Upper lobe of left lung (tissue), 4 donors: Measurements from ENCODE around the gene PIGBOS1.
"Not testable (repeated sequence)": the region's sequence is repeated elsewhere in the genome, so short reads cannot be mapped to it uniquely, and the experiment has no call there.

Experiments
- EP300 ChIP-seq, 4 donors: sonication (generic); formaldehyde crosslinking; IDR thresholded peaks; one replicate each; pipeline ENCODE4 v1.5.1; 2017; ENCODE audit warnings: antibody characterized with exemption in 4 of 4, control low read depth in 2 of 4
- POLR2A ChIP-seq, 4 donors: fragments of 450-650 bp; IDR thresholded peaks; one replicate each; pipeline ENCODE4 v1.5.1; 2016 to 2017; ENCODE audit warnings: antibody characterized with exemption in 4 of 4, mild to moderate bottlenecking in 2 of 4
- POLR2AphosphoS5 ChIP-seq, 2 donors: sonication (generic); formaldehyde crosslinking; IDR thresholded peaks; one replicate each; pipeline ENCODE4 v1.5.1; 2017; ENCODE audit warnings: antibody characterized with exemption in 2 of 2
- TF ChIP-seq, protein P1 (sequence below), 6 experiments: fragments of 450-650 bp in 4 of 6; fragments of 200-600 bp in 2 of 6; sonication (generic) in 2 of 6; IDR thresholded peaks; one replicate each; pipeline ENCODE4 v1.5.1; 2016 to 2019; ENCODE audit warnings: antibody characterized with exemption in 6 of 6

DNA sequence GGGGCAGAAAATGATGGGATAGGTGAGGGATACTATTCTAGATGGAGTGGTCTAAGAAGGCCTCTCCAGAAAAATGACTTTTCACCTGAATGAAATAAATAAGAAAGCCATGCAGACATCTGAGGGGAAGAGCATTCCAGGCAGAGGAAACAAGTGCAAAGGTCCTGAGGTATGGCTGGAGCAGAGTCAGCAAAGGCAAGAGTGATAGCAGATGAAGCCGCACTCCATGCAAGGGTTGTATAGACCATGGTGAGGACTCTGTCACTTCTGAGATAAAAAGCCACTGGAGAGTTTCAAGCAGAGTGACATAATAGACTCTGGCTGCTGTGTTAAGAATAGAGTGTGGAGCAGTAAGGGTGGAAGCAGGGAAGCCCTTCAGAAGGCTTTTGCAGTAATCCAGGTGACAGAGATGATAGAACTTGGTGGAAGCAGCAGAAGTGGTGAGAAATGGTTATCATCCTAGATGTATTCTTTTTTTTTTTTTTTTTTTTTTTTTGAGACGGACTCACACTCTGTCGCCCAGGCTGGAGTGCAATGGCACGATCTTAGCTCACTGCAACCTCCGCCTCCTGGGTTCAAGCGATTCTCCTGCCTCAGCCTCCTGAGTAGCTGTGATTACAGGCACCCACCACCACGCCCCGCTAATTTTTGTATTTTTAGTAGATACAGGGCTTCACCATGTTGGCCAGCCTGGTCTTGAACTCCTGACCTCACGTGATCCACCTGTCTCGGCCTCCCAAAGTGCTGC is 32.3 kb downstream of the PIGBOS1 start:
- TF ChIP-seq POLR2A, POLR2AphosphoS5, EP300 (IDR thresholded peaks at IDR 0.05): not testable (repeated sequence)
- TF ChIP-seq, protein P1, sequence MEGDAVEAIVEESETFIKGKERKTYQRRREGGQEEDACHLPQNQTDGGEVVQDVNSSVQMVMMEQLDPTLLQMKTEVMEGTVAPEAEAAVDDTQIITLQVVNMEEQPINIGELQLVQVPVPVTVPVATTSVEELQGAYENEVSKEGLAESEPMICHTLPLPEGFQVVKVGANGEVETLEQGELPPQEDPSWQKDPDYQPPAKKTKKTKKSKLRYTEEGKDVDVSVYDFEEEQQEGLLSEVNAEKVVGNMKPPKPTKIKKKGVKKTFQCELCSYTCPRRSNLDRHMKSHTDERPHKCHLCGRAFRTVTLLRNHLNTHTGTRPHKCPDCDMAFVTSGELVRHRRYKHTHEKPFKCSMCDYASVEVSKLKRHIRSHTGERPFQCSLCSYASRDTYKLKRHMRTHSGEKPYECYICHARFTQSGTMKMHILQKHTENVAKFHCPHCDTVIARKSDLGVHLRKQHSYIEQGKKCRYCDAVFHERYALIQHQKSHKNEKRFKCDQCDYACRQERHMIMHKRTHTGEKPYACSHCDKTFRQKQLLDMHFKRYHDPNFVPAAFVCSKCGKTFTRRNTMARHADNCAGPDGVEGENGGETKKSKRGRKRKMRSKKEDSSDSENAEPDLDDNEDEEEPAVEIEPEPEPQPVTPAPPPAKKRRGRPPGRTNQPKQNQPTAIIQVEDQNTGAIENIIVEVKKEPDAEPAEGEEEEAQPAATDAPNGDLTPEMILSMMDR (IDR thresholded peaks at IDR 0.05), result not testable (repeated sequence)
